Measurements from ENCODE around the gene INVS. TPM values are rescaled to one million over a fixed set of nuclear protein-coding genes. Genes with fewer than 3 reads are reported as not detected.
"Not testable (repeated sequence)": the region's sequence is repeated elsewhere in the genome, so short reads cannot be mapped to it uniquely, and the experiment has no call there.

INVS gene
- total and polyA plus RNA-seq, 12 donors, result 1.6 to 8.0 (median 5.5) TPM

DNA sequence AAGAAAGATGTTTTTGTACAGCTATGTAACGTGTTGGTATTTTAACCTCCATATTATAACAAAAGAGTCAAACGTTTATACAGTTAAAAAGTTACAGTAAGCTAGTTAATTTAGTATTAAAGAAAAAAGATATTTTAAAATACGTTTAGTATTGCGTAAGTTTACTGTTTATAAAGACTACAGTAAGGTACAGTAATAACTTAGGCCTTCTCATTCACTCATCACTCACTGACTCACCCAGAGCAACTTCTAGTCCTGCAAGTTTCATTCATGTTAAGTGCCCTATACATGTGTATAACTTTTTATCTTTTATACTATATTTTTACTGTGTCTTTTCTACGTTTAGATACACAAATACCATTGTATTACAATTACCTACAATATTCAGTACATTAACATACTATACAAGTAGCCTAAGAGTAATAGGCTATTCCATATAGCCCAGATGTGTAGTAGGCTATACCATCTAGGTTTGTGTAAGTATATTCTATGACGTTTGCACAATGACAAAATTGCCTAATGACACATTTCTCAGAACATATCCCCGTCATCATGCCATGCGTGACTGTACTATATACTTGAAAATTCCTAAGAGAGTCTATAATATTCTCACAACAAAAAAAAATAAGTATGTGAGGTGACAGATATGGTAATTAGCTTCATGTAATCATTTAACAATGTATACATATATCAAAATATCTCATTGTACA is 34.0 kb upstream of the INVS start:
- H3K27me3 ChIP-seq, result no peaks in the 10 kb centered on the region
- 90 to 93% methylated on average over 8 of the region's 8 CpGs for WGBS, 2 donors
- H3K4me3 ChIP-seq, result no peak overlapping the region
- no peaks in the 10 kb centered on the region for H3K9me3 ChIP-seq
- H3K4me1 ChIP-seq, result peaks cover 0 to 35% (median 21%) of the 10 kb centered on the region in 9 donors
- no peak overlapping the region for H3K27ac ChIP-seq
- TF ChIP-seq, protein P1, sequence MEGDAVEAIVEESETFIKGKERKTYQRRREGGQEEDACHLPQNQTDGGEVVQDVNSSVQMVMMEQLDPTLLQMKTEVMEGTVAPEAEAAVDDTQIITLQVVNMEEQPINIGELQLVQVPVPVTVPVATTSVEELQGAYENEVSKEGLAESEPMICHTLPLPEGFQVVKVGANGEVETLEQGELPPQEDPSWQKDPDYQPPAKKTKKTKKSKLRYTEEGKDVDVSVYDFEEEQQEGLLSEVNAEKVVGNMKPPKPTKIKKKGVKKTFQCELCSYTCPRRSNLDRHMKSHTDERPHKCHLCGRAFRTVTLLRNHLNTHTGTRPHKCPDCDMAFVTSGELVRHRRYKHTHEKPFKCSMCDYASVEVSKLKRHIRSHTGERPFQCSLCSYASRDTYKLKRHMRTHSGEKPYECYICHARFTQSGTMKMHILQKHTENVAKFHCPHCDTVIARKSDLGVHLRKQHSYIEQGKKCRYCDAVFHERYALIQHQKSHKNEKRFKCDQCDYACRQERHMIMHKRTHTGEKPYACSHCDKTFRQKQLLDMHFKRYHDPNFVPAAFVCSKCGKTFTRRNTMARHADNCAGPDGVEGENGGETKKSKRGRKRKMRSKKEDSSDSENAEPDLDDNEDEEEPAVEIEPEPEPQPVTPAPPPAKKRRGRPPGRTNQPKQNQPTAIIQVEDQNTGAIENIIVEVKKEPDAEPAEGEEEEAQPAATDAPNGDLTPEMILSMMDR (IDR thresholded peaks at IDR 0.05), result no peak
- H3K36me3 ChIP-seq, result peaks cover 0 to under 1% (median 0%) of the 10 kb centered on the region in 9 donors
- intact Hi-C loops (cut with DNase I), result loop anchor here in 2 of 10 donors (5.0 to 10.0 kb wide), 2 partner anchors 32 to 50 kb away; partner anchors contain the start of genes ERP44 (in 1 of the 2) and INVS (in 1 of the 2)
- DNase-seq (no peak), ATAC-seq (no peak)

DNA sequence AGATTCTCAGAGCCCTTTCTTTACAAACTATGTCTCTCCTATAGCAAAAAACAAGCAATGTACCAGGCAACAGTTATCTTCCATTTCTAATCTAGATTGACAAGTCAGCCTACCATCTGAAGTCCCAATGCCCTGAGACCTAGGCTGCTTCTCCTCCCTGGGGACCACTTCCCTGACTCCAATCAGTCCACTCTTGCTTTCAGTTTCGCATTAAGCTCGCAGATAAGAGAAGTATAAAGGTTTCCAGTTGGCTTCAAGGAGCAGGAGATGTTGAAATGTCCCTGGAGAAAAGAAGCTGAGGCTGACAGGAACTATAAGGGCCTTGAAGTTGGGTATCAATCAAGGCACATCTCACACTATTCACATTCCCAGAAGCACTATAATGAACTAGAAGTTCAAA is 32.5 kb upstream of the INVS start:
- TF ChIP-seq, protein P1 (IDR thresholded peaks at IDR 0.05), result no peak
- 11 to 18% methylated on average over 2 of the region's 2 CpGs for WGBS, 2 donors
- Histone ChIP-seq H3K4me3 (peak overlapping the region in 6 of 10 donors; percentile 1 to 21 (median 14)), H3K4me1 (peaks cover 0 to 41% (median 26%) of the 10 kb centered on the region in 9 donors), H3K36me3 (no peaks in the 10 kb centered on the region), H3K27ac (peak overlapping the region in 5 of 10 donors; percentile 1 to 39 (median 23)), H3K27me3 (no peaks in the 10 kb centered on the region), H3K9me3 (no peaks in the 10 kb centered on the region)
- intact Hi-C loops (cut with DNase I), result loop anchor here in 1 of 10 donors (10.0 kb wide), 1 partner anchor 48 kb away; no protein-coding TSS in a partner anchor
- ATAC-seq (peak in 7 of 8 donors; percentile 69 to 91 (median 81)), DNase-seq (peak in 1 of 2 donors; percentile 40)

DNA sequence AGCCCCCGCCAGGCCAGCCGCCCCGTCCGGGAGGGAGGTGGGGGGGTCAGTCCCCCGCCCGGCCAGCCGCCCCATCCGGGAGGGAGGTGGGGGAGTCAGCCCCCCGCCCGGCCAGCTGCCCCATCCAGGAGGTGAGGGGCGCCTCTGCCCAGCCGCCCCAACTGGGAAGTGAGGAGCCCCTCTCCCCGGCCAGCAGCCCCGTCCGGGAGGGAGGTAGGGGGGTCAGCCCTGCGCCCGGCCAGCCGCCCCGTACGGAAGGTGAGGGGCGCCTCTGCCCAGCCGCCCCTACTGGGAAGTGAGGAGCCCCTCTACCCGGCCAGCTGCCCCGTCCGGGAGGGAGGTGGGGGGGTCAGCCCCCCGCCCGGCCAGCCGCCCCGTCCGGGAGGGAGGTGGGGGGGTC is 31.1 kb upstream of the INVS start:
- not testable (repeated sequence) for ATAC-seq, H3K4me3 ChIP-seq, DNase-seq, H3K9me3 ChIP-seq, H3K27ac ChIP-seq, H3K36me3 ChIP-seq, H3K27me3 ChIP-seq
- intact Hi-C loops (cut with DNase I), result loop anchor here in 1 of 10 donors (10.0 kb wide), 1 partner anchor 47 kb away; no protein-coding TSS in a partner anchor
- H3K4me1 ChIP-seq, result peaks cover 0 to 47% (median 22%) of the 10 kb centered on the region in 9 donors
- 97% methylated on average over 21 to 28 of the region's 30 CpGs for WGBS, 2 donors

DNA sequence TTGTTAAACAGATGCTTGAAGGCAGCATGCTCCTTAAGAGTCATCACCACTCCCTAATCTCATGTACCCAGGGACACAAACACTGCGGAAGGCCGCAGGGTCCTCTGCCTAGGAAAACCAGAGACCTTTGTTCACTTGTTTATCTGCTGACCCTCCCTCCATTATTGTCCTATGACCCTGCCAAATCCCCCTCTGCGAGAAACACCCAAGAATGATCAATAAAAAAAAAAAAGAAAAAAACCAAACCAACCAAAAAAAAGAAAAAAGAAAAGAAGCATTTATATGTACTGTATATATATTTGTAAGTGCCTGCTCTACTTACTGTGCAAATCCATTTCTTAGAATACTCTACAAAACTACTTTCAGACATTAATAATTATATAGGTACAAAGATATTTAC is 30.0 kb upstream of the INVS start:
- H3K36me3 ChIP-seq, DNase-seq, H3K9me3 ChIP-seq, H3K4me3 ChIP-seq, ATAC-seq, H3K27ac ChIP-seq, H3K27me3 ChIP-seq: not testable (repeated sequence)
- intact Hi-C loops (cut with DNase I), result loop anchor here in 1 of 10 donors (10.0 kb wide), 1 partner anchor 46 kb away; no protein-coding TSS in a partner anchor
- peaks cover 2 to 47% (median 22%) of the 10 kb centered on the region in 9 donors for H3K4me1 ChIP-seq
- WGBS, 2 donors, result 90 to 100% methylated on average over 1 of the region's 3 CpGs

DNA sequence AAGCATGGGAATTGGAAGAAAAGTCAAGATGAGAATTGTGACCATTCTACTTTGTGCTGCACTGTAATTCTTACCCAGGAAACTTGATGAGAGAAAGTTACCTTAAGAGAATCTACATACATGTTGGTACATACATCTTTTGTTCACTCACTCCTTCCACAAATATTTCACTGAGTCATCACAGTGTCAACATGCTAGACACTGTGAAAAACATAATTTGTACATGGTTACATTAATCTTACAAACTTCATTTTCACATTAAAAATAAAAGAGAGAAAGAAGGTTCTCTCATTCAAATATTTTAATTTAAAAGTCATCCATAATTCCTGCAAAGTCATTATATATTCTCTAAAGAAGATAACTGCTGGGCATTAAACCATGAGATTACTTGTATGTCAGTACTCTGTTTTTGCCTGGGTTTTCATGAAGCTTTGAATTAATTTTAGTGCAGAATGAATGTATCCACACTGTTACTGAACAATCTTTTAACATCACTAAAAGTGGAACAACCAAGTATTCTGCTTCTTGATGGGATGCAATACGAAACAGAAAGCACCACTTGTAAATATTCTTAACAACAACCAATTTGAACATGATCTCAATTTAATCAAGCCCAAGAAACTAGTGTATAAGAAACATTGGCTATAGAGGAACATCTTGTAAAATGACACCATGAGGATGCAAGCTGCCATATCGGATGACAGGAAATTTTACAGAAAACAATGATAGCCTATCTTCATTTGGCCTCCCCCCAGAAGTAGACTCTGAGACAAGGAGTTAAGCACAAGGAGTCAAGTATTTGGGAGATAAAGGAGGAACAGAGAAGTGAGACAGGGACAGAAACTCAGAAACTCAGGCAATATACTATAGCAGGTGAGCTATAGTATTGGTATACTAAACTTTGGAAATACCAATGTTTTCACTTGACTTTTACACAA is 28.7 kb upstream of the INVS start:
- TF ChIP-seq, protein P1 (IDR thresholded peaks at IDR 0.05), result no peak
- H3K4me1 ChIP-seq, result peaks cover 3 to 54% (median 22%) of the 10 kb centered on the region in 9 donors
- ATAC-seq (no peak), DNase-seq (no peak)
- H3K4me3 ChIP-seq, result no peak overlapping the region
- no peak overlapping the region for H3K27ac ChIP-seq
- H3K27me3 ChIP-seq, result no peaks in the 10 kb centered on the region
- H3K9me3 ChIP-seq, result no peaks in the 10 kb centered on the region
- intact Hi-C loops (cut with DNase I), result no loop called here
- 74 to 77% methylated on average over 2 of the region's 2 CpGs for WGBS, 2 donors
- no peaks in the 10 kb centered on the region for H3K36me3 ChIP-seq

All from heart right ventricle (tissue), 16 donors.